HEK293T (cell line): ENCODE measurements around the gene TPSAB1.

Experiments used
- CTCF ChIA-PET: fragments of 350-600 bp; formaldehyde crosslinking; extraction: SDS; loops from one replicate; lab custom pipeline; 2021; ENCODE audit warnings: antibody characterized with exemption, inconsistent platforms; lab: Yijun Ruan, JAX
- POLR2A ChIA-PET: fragments of 350-600 bp; formaldehyde crosslinking; extraction: SDS; loops from one replicate; lab custom pipeline; 2020; ENCODE audit warnings: antibody characterized with exemption, inconsistent platforms; lab: Yijun Ruan, JAX
- DNase-seq: peaks from one replicate; pipeline ENCODE4 v3.0.0; 2012; ENCODE audit warnings: mixed read lengths; ENCODE audit errors: extremely low spot score
- ARNT ChIP-seq: fragments of 450-650 bp; IDR thresholded peaks from 2 replicates; pipeline ENCODE4 v1.6.1; 2017; ENCODE audit warnings: mild to moderate bottlenecking
- BHLHE40 ChIP-seq: fragments of 450-650 bp; IDR thresholded peaks from 2 replicates; pipeline ENCODE4 v1.6.1; 2016; ENCODE audit warnings: mild to moderate bottlenecking, moderate library complexity, borderline replicate concordance
- CTBP1 ChIP-seq: fragments of 450-650 bp; IDR thresholded peaks from 2 replicates; pipeline ENCODE4 v1.6.1; 2016; ENCODE audit warnings: borderline replicate concordance
- ELF4 ChIP-seq: fragments of 450-650 bp; IDR thresholded peaks from 2 replicates; pipeline ENCODE4 v1.6.1; 2017; ENCODE audit warnings: antibody characterized with exemption
- FOXA1 ChIP-seq: fragments of 450-650 bp; IDR thresholded peaks from 2 replicates; pipeline ENCODE4 v1.6.1; 2016; ENCODE audit warnings: mild to moderate bottlenecking
- FOXK2 ChIP-seq: fragments of 450-650 bp; IDR thresholded peaks from 2 replicates; pipeline ENCODE4 v1.6.1; 2016; ENCODE audit warnings: mild to moderate bottlenecking
- FOXM1 ChIP-seq: fragments of 450-650 bp; IDR thresholded peaks from 2 replicates; pipeline ENCODE4 v1.6.1; 2017; ENCODE audit warnings: mild to moderate bottlenecking, borderline replicate concordance
- HDGF ChIP-seq: fragments of 450-650 bp; IDR thresholded peaks from 2 replicates; pipeline ENCODE4 v1.6.1; 2017; ENCODE audit warnings: antibody characterized with exemption, borderline replicate concordance
- L3MBTL2 ChIP-seq: fragments of 450-650 bp; conservative IDR thresholded peaks from 2 replicates; pipeline ENCODE4 v1.6.1; 2016; ENCODE audit warnings: mild to moderate bottlenecking
- LEF1 ChIP-seq: fragments of 450-650 bp; IDR thresholded peaks from 2 replicates; pipeline ENCODE4 v1.6.1; 2017; ENCODE audit warnings: mild to moderate bottlenecking, borderline replicate concordance
- NFRKB ChIP-seq: fragments of 450-650 bp; IDR thresholded peaks from 2 replicates; pipeline ENCODE4 v1.6.1; 2016; ENCODE audit warnings: mild to moderate bottlenecking, moderate library complexity
- SP1 ChIP-seq: fragments of 450-650 bp; IDR thresholded peaks from 2 replicates; pipeline ENCODE4 v1.6.1; 2017
- SUZ12 ChIP-seq: fragments of 450-650 bp; IDR thresholded peaks from 2 replicates; pipeline ENCODE4 v1.6.1; 2016; ENCODE audit warnings: mild to moderate bottlenecking
- TARDBP ChIP-seq: fragments of 450-650 bp; IDR thresholded peaks from 2 replicates; pipeline ENCODE4 v1.6.1; 2016
- ZNF384 ChIP-seq: fragments of 450-650 bp; IDR thresholded peaks from 2 replicates; pipeline ENCODE4 v1.6.1; 2016
- TF ChIP-seq, protein P1 (sequence below): fragments of 450-650 bp; IDR thresholded peaks from 2 replicates; pipeline ENCODE4 v1.6.1; 2016

Gene TPSAB1

DNA sequence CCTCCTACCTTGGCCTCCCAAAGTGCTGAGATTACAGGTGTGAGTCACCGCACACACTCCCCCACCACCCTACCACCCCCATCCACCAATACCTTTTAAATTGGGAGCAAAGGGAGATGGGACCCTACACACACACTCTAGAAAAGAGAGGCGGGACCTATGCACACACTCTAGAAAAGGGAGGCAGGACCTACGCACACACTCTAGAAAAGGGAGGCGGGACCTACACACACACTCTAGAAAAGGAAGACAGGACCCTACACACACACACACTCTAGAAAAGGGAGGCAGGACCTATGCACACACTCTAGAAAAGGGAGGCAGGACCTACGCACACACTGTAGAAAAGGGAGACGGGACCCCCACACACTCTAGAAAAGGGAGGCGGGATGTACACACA, 34.3 kb downstream of the TPSAB1 start:
- ChIA-PET CTCF (no interaction called here), POLR2A (no interaction called here)

DNA sequence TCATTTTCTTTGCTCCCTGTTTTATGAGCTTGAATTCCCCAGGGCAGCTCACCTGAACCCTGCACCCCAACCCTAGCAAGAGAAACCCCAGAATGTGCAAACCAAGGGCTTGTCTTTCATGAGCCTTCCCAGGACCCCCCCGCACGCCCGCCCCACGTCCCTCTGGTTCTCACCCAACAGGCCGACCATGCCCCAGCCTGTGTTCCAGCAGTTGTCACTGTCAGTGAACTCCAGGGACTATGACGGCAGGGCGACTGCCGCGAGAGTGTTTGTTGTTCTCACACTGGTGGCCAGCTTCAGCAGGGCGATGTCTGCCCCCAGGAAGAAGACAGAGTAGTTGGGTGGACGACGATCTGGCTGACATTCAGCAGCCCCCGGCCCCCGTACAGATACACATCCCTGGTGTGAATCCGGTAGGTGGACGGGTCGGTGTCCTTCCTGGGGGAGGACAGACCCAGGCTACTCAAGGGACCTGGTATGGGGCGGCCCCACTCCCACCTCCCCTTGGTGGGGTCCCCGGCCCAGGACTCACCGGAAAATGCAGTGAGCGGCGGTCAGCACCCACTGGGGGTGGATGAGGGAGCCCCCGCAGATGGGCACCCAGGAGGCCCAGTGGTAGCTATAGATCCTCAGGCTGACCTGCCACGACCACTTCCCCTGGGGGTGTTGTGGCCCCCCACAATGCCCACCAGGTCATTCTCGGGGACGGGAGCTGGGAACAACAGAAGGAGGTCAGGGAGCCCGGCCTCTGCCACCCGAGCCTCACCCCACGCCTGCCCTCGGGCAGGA, 35.5 kb downstream of the TPSAB1 start:
- no peak for DNase-seq
- POLR2A ChIA-PET = no interaction called here
- CTCF ChIA-PET = no interaction called here
- no peak for TF ChIP-seq L3MBTL2
- TF ChIP-seq BHLHE40 = no peak
- no peak for TF ChIP-seq SP1
- TF ChIP-seq SUZ12 = no peak
- TF ChIP-seq HDGF = no peak
- TF ChIP-seq ZNF384 = no peak
- TF ChIP-seq, protein P1, sequence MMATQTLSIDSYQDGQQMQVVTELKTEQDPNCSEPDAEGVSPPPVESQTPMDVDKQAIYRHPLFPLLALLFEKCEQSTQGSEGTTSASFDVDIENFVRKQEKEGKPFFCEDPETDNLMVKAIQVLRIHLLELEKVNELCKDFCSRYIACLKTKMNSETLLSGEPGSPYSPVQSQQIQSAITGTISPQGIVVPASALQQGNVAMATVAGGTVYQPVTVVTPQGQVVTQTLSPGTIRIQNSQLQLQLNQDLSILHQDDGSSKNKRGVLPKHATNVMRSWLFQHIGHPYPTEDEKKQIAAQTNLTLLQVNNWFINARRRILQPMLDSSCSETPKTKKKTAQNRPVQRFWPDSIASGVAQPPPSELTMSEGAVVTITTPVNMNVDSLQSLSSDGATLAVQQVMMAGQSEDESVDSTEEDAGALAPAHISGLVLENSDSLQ = no peak
- no peak for TF ChIP-seq ARNT
- no peak for TF ChIP-seq TARDBP
- no peak for TF ChIP-seq ELF4
- no peak for TF ChIP-seq NFRKB
- TF ChIP-seq LEF1 = no peak
- no peak for TF ChIP-seq CTBP1
- no peak for TF ChIP-seq FOXM1
- TF ChIP-seq FOXK2 = no peak
- TF ChIP-seq FOXA1 = no peak

More for the DNA sequence above, 34.3 kb downstream of the TPSAB1 start:
- TF ChIP-seq TARDBP = no peak
- TF ChIP-seq ARNT = peak; percentile 86
- no peak for DNase-seq

DNA sequence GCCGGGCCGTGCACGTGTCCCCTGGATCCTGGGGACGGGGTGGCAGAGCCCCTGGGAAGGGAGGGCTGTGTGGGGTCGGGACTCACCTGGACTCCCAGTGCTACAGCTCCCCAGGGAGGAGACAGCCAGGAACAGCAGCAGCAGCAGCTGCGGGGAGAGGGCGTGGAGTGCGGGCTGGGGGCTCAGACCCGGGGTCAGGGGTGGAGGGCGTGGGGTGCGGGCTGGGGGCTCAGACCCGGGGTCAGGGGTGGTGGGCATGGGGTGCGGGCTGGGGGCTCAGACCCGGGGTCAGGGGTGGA, 36.0 kb downstream of the TPSAB1 start:
- POLR2A ChIA-PET = no interaction called here
- TF ChIP-seq FOXA1 (no peak), ARNT (no peak), ELF4 (no peak), SUZ12 (no peak), FOXM1 (no peak), CTBP1 (no peak), LEF1 (no peak), SP1 (no peak), ZNF384 (no peak), TARDBP (no peak), NFRKB (no peak), HDGF (no peak), L3MBTL2 (no peak), FOXK2 (no peak), BHLHE40 (no peak)
- TF ChIP-seq, protein P1 = no peak
- no peak for DNase-seq
- CTCF ChIA-PET = no interaction called here

DNA sequence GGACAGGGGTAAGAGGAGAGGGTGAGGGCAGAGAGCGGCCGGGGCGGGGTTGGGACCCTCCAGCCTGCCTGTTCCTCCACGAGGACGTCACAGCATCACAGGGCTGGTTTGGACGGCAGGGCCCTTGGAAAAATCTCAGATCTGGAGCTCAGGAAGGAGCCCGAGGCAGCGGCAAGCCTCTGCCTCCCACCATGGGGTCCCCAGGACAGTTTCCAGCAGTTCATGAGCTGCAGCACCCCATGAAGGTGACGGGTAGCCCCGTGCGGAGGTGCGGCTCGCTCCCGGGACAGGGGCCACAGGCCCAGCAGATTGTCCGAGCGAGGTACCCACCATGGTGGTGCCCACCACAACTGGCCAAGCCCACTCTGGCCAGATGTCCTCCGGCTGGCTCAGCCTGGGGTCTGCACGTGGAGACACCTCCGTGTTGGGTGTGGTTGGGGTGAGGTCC, 36.7 kb downstream of the TPSAB1 start:
- no peak for DNase-seq
- CTCF ChIA-PET = interaction anchor here (0.7 kb wide), 1 partner anchor 53 kb away, joined by 3 read pairs; no protein-coding TSS in a partner anchor
- no peak for TF ChIP-seq CTBP1
- POLR2A ChIA-PET = no interaction called here

DNA sequence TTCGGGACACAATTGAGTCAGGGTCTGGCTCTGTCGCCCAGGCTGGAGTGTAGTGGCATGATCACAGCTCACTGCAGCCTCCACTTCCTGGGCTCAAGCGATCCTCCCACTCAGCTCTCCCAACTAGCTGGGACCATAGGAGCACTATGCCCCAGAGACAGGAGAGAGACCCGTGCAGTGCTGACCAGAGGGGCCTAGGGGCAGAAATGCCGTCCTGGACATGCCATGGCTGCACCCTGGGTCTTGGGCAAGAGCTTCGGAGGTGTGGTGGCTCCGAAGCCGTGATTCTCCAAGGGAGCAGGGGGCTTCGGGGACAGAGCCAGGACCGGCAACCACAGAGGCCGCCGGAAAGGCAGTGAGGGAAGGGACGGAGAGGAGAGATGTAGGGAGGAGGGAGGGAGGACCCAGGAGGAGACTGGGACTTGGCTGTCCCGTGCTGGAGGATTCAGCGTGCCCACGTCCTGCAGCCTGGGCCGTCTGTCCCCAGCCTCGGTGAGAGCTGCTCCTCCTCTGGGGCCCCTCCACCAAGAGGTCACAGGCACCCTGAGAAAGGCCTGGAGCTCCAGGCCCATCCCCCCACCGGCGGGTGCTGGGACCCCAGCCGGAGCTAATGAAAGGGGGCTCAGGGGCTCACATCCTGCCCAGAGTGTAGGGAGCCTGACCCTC, 37.2 kb downstream of the TPSAB1 start:
- DNase-seq = no peak
- ChIA-PET POLR2A (no interaction called here), CTCF (no interaction called here)
- no peak for TF ChIP-seq LEF1
- TF ChIP-seq ELF4 = no peak
- TF ChIP-seq CTBP1 = no peak
- TF ChIP-seq FOXM1 = no peak
- no peak for TF ChIP-seq HDGF
- TF ChIP-seq SP1 = no peak
- TF ChIP-seq, protein P1 = no peak
- no peak for TF ChIP-seq ARNT
- TF ChIP-seq SUZ12 = no peak

DNA sequence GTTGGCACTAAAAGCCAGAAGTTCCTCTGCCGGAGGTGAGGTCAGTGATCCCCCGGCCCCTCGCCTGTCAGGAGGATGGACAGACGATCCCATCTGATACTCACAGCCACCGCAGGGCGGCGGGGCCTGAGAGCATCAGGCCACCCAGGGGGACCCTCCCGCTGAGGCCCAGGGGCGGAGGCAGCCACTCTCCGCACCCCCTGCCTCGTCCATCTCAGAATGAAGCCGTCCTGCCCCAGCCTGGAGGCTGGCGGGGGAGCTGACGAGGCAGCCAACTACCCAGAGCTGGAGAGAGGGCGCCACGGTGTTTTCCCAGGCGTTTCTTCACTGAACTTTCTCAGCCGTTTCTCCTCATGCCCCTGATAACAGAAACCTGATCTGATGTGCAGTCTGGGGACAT, 38.0 kb downstream of the TPSAB1 start:
- POLR2A ChIA-PET = interaction anchor here (1.9 kb wide), 1 partner anchor 30 kb away, joined by 5 read pairs; no protein-coding TSS in a partner anchor
- no peak for DNase-seq
- CTCF ChIA-PET = no interaction called here
- no peak for TF ChIP-seq LEF1
- no peak for TF ChIP-seq ELF4
- no peak for TF ChIP-seq CTBP1
- no peak for TF ChIP-seq NFRKB
- no peak for TF ChIP-seq ARNT
